NCI-H345 treated with DMSO at 0.1 percent for 48 hours (cell line): ENCODE measurements around the gene NAALAD2.
"Not testable (repeated sequence)": the region's sequence is repeated elsewhere in the genome, so short reads cannot be mapped to it uniquely, and the experiment has no call there.

Source experiments
- DNase-seq: peaks from one replicate; lab custom pipeline; 2025; ENCODE audit not compliant: unreplicated experiment; lab: John Stamatoyannopoulos, UW

NAALAD2 gene

GRCh38 chr11:90239967-90240636, 105.6 kb downstream of the NAALAD2 start:
- not testable (repeated sequence) for DNase-seq

DNA sequence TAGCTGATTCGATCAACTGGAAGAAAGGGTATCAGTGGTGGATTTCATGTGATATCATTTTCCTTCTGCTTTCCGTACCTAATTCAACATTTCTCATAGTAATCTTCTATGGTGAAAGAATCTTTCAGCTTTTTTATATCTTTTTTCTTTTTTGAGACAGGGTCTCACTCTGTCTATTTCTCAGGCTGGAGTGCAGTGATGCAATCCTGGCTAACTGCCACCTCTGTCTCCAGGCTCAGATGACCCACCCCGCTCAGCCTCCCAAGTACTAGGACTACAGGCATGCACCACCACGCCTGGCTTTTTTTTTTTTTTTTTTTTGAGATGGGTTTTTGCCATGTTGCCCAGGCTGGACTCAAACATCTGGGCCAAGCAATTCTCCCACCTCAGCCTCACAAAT, 107.0 kb downstream of the NAALAD2 start:
- DNase-seq: no peak
